Measurements from ENCODE around the gene SPHK1. TPM values are rescaled to one million over a fixed set of nuclear protein-coding genes. Genes with fewer than 3 reads are reported as not detected.

Gene SPHK1
- total and polyA plus RNA-seq, 4 donors: 8.6 to 24.5 (median 18.0) TPM

DNA sequence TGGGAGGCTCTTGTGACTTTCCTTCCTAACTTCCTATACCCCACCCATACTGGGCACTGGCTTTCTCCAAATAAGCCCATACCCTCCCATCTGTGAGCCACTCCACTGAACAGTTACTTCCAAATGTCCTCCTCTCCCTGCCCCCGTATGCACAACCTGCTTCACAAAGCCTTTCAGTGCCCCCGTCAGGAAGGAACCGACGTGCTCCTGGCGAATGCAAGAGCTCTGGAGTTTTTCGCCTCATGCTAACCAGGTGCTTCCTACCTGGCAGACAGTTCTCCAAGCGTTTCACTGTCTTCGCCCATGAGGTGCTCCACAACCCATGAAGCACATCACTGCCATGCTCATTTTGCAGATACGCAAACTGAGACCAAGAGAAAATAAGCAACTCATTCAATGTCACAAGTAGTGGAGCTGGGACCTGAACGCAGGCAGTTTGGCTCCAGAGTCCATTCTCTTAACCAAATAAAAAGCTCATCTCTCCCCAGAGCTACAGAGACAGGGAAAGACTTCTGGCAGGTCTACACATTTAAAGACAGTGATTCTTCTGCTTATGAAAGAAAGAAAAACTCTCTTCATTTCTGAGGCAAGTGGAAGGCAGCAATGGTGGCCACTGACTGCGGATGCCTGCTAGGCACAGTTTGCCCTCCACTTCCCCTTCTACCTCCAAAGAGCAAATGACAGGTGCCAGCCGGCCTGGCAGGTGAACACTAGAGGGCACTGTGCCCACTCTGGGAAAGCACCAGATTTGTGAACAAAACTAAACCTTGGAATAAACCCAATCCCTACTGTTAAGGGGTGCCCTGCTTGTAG, 23.8 kb downstream of the SPHK1 start:
- intact Hi-C loops (cut with DNase I): loop anchor here (2.0 to 5.0 kb wide), 2 partner anchors 93 to 99 kb away; partner anchors contain the start of gene RHBDF2 (in 1 of the 2)
- Histone ChIP-seq H3K27me3 (ENCODE audit: control insufficient read depth in 1 of 2, insufficient read depth in 2 of 2, low read length in 1 of 2) (no peaks in the 10 kb centered on the region), H3K4me1 (ENCODE audit: control insufficient read depth in 1 of 2, insufficient read depth in 2 of 2, low read length in 2 of 2) (no peaks in the 10 kb centered on the region), H3K4me3 (ENCODE audit: low read length in 2 of 2) (no peak overlapping the region), H3K36me3 (ENCODE audit: control insufficient read depth in 1 of 2, insufficient read depth in 2 of 2, low read length in 1 of 2) (peaks cover 0 to 1% of the 10 kb centered on the region in 2 donors), H3K9me3 (ENCODE audit: control insufficient read depth, low read length) (no peaks in the 10 kb centered on the region), H3K27ac (ENCODE audit: low read depth in 1 of 2, low read length in 2 of 2) (no peak overlapping the region)
- peak in 1 of 2 donors; percentile 81 for DNase-seq
- WGBS, 2 donors: 78 to 79% methylated on average over 12 of the region's 12 CpGs
- ATAC-seq (ENCODE audit: low FRiP score): no peak

GRCh38 chr17:76410328-76410965, 26.0 kb downstream of the SPHK1 start:
- Histone ChIP-seq H3K4me3 (ENCODE audit: low read length in 2 of 2) (no peak overlapping the region), H3K4me1 (ENCODE audit: control insufficient read depth in 1 of 2, insufficient read depth in 2 of 2, low read length in 2 of 2) (no peaks in the 10 kb centered on the region), H3K9me3 (ENCODE audit: control insufficient read depth, low read length) (no peaks in the 10 kb centered on the region), H3K27ac (ENCODE audit: low read depth in 1 of 2, low read length in 2 of 2) (no peak overlapping the region), H3K27me3 (ENCODE audit: control insufficient read depth in 1 of 2, insufficient read depth in 2 of 2, low read length in 1 of 2) (no peaks in the 10 kb centered on the region), H3K36me3 (ENCODE audit: control insufficient read depth in 1 of 2, insufficient read depth in 2 of 2, low read length in 1 of 2) (no peaks in the 10 kb centered on the region)
- WGBS, 2 donors: 93 to 95% methylated on average over 15 of the region's 15 CpGs
- intact Hi-C loops (cut with DNase I): loop anchor here in 1 of 2 donors (10.0 kb wide), 1 partner anchor 54 kb away; the partner anchor contains the start of gene AANAT
- ATAC-seq (ENCODE audit: low FRiP score) (no peak), DNase-seq (peak in 1 of 2 donors; percentile 39)

DNA sequence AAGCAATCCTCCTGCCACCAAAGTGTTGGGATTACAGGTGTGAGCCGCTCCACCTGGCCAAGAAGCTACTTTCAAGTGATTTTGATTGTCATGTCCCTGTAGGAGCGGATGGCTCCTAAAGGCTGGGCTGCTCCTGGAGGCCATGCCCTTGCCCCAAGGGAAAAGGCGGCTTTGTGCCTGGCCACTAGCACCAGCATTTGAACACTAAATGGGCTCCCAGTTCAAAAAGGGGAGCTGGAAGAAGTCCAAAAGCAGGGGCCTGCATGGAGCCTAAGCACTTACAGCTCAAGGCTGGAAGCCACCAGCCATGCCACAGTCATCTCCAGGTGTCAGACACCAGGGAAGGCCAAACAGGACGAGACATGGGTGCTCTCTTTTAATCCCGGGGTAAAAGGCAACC, 26.8 kb downstream of the SPHK1 start:
- Histone ChIP-seq H3K27ac (ENCODE audit: low read depth in 1 of 2, low read length in 2 of 2) (no peak overlapping the region), H3K36me3 (ENCODE audit: control insufficient read depth in 1 of 2, insufficient read depth in 2 of 2, low read length in 1 of 2) (no peaks in the 10 kb centered on the region), H3K4me3 (ENCODE audit: low read length in 2 of 2) (no peak overlapping the region), H3K9me3 (ENCODE audit: control insufficient read depth, low read length) (no peaks in the 10 kb centered on the region), H3K27me3 (ENCODE audit: control insufficient read depth in 1 of 2, insufficient read depth in 2 of 2, low read length in 1 of 2) (no peaks in the 10 kb centered on the region), H3K4me1 (ENCODE audit: control insufficient read depth in 1 of 2, insufficient read depth in 2 of 2, low read length in 2 of 2) (no peaks in the 10 kb centered on the region)
- intact Hi-C loops (cut with DNase I): loop anchor here in 1 of 2 donors (10.0 kb wide), 1 partner anchor 54 kb away; the partner anchor contains the start of gene AANAT
- DNase-seq: peak in 1 of 2 donors; percentile 39
- no peak for ATAC-seq (ENCODE audit: low FRiP score)
- 94 to 97% methylated on average over 5 of the region's 5 CpGs for WGBS, 2 donors

- Histone ChIP-seq H3K9me3 (ENCODE audit: control insufficient read depth, low read length) (no peaks in the 10 kb centered on the region), H3K4me1 (ENCODE audit: control insufficient read depth in 1 of 2, insufficient read depth in 2 of 2, low read length in 2 of 2) (no peaks in the 10 kb centered on the region), H3K4me3 (ENCODE audit: low read length in 2 of 2) (no peak overlapping the region), H3K27ac (ENCODE audit: low read depth in 1 of 2, low read length in 2 of 2) (no peak overlapping the region), H3K27me3 (ENCODE audit: control insufficient read depth in 1 of 2, insufficient read depth in 2 of 2, low read length in 1 of 2) (no peaks in the 10 kb centered on the region), H3K36me3 (ENCODE audit: control insufficient read depth in 1 of 2, insufficient read depth in 2 of 2, low read length in 1 of 2) (no peaks in the 10 kb centered on the region)
- peak; percentile 79 for ATAC-seq (ENCODE audit: low FRiP score)
- intact Hi-C loops (cut with DNase I): loop anchor here in 1 of 2 donors (10.0 kb wide), 1 partner anchor 50 kb away; the partner anchor contains the start of gene AANAT
- 26 to 29% methylated on average over 21 of the region's 21 CpGs for WGBS, 2 donors
- peak; percentile 80 to 88 for DNase-seq
Measured at GRCh38 chr17:76414334-76415295, 30.2 kb downstream of the SPHK1 start.

DNA sequence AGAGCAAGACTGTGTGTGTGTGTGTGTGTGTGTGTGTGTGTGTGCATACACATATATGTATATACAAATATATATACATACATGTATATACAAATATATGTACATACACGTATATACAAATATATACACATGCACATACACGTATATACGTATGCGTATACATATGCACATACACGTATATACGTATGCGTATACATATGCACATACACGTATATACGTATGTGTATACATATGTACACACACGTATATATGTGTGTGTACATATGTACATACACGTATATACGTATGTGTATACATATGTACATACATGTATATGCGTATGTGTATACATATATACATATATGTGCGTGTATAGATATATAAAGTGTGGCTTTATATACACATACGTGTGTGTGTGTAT, 31.4 kb downstream of the SPHK1 start:
- Histone ChIP-seq H3K4me3 (ENCODE audit: low read length in 2 of 2) (no peak overlapping the region), H3K4me1 (ENCODE audit: control insufficient read depth in 1 of 2, insufficient read depth in 2 of 2, low read length in 2 of 2) (no peaks in the 10 kb centered on the region), H3K27me3 (ENCODE audit: control insufficient read depth in 1 of 2, insufficient read depth in 2 of 2, low read length in 1 of 2) (no peaks in the 10 kb centered on the region), H3K27ac (ENCODE audit: low read depth in 1 of 2, low read length in 2 of 2) (no peak overlapping the region), H3K9me3 (ENCODE audit: control insufficient read depth, low read length) (no peaks in the 10 kb centered on the region), H3K36me3 (ENCODE audit: control insufficient read depth in 1 of 2, insufficient read depth in 2 of 2, low read length in 1 of 2) (no peaks in the 10 kb centered on the region)
- WGBS, 2 donors: 80 to 82% methylated on average over 15 of the region's 15 CpGs
- no peak for ATAC-seq (ENCODE audit: low FRiP score)
- intact Hi-C loops (cut with DNase I): loop anchor here in 1 of 2 donors (10.0 kb wide), 1 partner anchor 49 kb away; the partner anchor contains the start of gene AANAT
- DNase-seq: no peak

DNA sequence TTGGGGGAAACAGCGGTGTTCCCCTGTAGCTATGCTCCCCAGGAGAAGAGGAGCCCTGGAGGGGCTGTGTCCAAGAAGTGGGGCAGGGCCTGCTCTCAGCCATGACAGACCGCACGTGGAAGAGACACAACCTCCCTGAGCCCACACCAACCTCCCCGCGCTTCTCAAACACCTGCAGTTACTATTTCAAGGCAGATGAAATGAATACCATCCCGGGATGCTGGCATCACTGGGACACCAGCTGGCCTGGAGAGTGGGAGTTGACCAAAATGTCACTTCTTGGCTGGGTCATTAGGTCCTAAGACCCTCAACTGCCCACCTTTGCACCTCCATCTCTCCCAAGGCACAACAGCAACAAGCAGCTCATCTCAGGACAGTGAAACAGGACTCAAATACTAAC, 32.0 kb downstream of the SPHK1 start:
- Histone ChIP-seq H3K9me3 (ENCODE audit: control insufficient read depth, low read length) (no peaks in the 10 kb centered on the region), H3K36me3 (ENCODE audit: control insufficient read depth in 1 of 2, insufficient read depth in 2 of 2, low read length in 1 of 2) (no peaks in the 10 kb centered on the region), H3K4me1 (ENCODE audit: control insufficient read depth in 1 of 2, insufficient read depth in 2 of 2, low read length in 2 of 2) (peaks cover 0 to 2% of the 10 kb centered on the region in 2 donors), H3K4me3 (ENCODE audit: low read length in 2 of 2) (no peak overlapping the region), H3K27me3 (ENCODE audit: control insufficient read depth in 1 of 2, insufficient read depth in 2 of 2, low read length in 1 of 2) (no peaks in the 10 kb centered on the region), H3K27ac (ENCODE audit: low read depth in 1 of 2, low read length in 2 of 2) (no peak overlapping the region)
- DNase-seq: peak in 1 of 2 donors; percentile 36
- intact Hi-C loops (cut with DNase I): loop anchor here in 1 of 2 donors (10.0 kb wide), 1 partner anchor 48 kb away; the partner anchor contains the start of gene AANAT
- 95% methylated on average over 6 of the region's 6 CpGs for WGBS, 2 donors
- ATAC-seq (ENCODE audit: low FRiP score): no peak

DNA sequence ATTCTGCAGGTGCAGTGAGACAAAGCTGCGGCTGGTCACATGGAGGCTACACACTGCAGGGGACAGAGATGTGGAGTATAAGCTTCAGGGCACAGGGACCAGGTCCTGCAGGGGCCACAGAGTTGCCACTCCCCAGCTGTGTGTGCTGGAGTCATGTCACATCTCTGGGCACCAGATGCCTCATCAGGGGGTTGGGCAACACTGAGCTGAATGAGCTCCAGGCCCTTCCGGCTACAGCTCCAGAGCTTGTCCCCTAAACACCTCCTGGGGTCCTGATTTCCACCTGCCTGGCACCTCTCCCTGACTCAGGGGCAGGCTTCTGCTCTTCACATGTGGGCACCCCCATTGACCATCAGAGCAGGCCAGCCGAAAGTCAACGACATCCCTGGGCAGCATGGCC, 32.5 kb downstream of the SPHK1 start:
- Histone ChIP-seq H3K36me3 (ENCODE audit: control insufficient read depth in 1 of 2, insufficient read depth in 2 of 2, low read length in 1 of 2) (no peaks in the 10 kb centered on the region), H3K27ac (ENCODE audit: low read depth in 1 of 2, low read length in 2 of 2) (no peak overlapping the region), H3K9me3 (ENCODE audit: control insufficient read depth, low read length) (no peaks in the 10 kb centered on the region), H3K4me3 (ENCODE audit: low read length in 2 of 2) (no peak overlapping the region), H3K27me3 (ENCODE audit: control insufficient read depth in 1 of 2, insufficient read depth in 2 of 2, low read length in 1 of 2) (no peaks in the 10 kb centered on the region), H3K4me1 (ENCODE audit: control insufficient read depth in 1 of 2, insufficient read depth in 2 of 2, low read length in 2 of 2) (peaks cover 0 to 2% of the 10 kb centered on the region in 2 donors)
- ATAC-seq (ENCODE audit: low FRiP score) (no peak), DNase-seq (peak in 1 of 2 donors; percentile 43)
- intact Hi-C loops (cut with DNase I): loop anchor here in 1 of 2 donors (10.0 kb wide), 1 partner anchor 48 kb away; the partner anchor contains the start of gene AANAT
- WGBS, 2 donors: 96 to 97% methylated on average over 4 of the region's 4 CpGs
